Caco-2 (cell line): ENCODE data around the gene MAP3K8. TPM values are rescaled to one million over a fixed set of nuclear protein-coding genes. Genes with fewer than 3 reads are reported as not detected.

Experiments
- BruUV-seq: library from RNA; stranded (reverse); fragments of 400-500 nt; replicated peaks from 2 replicates; lab custom pipeline; 2021; lab: Mats Ljungman, UMichigan
- CTCF ChIA-PET: fragments of 300-600 bp; sonication (Branson Sonifier 250); formaldehyde crosslinking; loops from one replicate; lab custom pipeline; 2022; ENCODE audit warnings: antibody characterized with exemption; lab: Charles Lee
- POLR2A ChIA-PET: fragments of 300-600 bp; sonication (Branson Sonifier 250); formaldehyde crosslinking; loops from one replicate; lab custom pipeline; 2022; ENCODE audit warnings: antibody characterized with exemption; lab: Charles Lee
- DNase-seq, 2 experiments: peaks; one replicate each; pipeline versions ENCODE4 v3.0.0 to v3.0.0-alpha.2; 2020 to 2022
- H3K27me3 ChIP-seq: replicated peaks from 2 replicates; pipeline ENCODE4 v1.6.0; 2011; ENCODE audit warnings: low read length; ENCODE audit not compliant: control insufficient read depth, insufficient read depth
- H3K36me3 ChIP-seq: 2 replicates; pipeline ENCODE4 v1.5.1; 2011; ENCODE audit warnings: low read length; ENCODE audit not compliant: control insufficient read depth, insufficient read depth
- H3K4me1 ChIP-seq: fragments of 250-450 bp; sonication (Bioruptor Pico); 2 replicates; pipeline ENCODE4 v1.5.1; 2020; ENCODE audit warnings: mild to moderate bottlenecking
- H3K4me3 ChIP-seq: 2 replicates; pipeline ENCODE4 v1.5.1; 2011; ENCODE audit warnings: low read depth, mild to moderate bottlenecking, control low read depth, low read length
- H3K9me3 ChIP-seq: fragments of 250-450 bp; sonication (Bioruptor Pico); 2 replicates; pipeline ENCODE4 v1.5.1; 2020; ENCODE audit warnings: mild to moderate bottlenecking, moderate library complexity
- H3K27ac Mint-ChIP-seq: one replicate; pipeline ENCODE4 v1.8.0; 2022; ENCODE audit warnings: mixed read lengths; ENCODE audit not compliant: unreplicated experiment
- H3K27me3 Mint-ChIP-seq: one replicate; pipeline ENCODE4 v1.8.0; 2022; ENCODE audit warnings: mixed read lengths; ENCODE audit not compliant: insufficient read depth, unreplicated experiment
- H3K36me3 Mint-ChIP-seq: one replicate; pipeline ENCODE4 v1.8.0; 2022; ENCODE audit warnings: mild to moderate bottlenecking, mixed read lengths; ENCODE audit not compliant: insufficient read depth, unreplicated experiment
- H3K4me1 Mint-ChIP-seq: one replicate; pipeline ENCODE4 v1.8.0; 2022; ENCODE audit warnings: low read depth, mixed read lengths; ENCODE audit not compliant: unreplicated experiment
- H3K4me3 Mint-ChIP-seq: one replicate; pipeline ENCODE4 v1.8.0; 2022; ENCODE audit warnings: mild to moderate bottlenecking, moderate library complexity, mixed read lengths; ENCODE audit not compliant: unreplicated experiment
- H3K9me3 Mint-ChIP-seq: one replicate; pipeline ENCODE4 v1.8.0; 2022; ENCODE audit warnings: mixed read lengths; ENCODE audit not compliant: unreplicated experiment
- CTCF ChIP-seq, 2 experiments: fragments of 200-600 bp in 1 of 2; IDR thresholded peaks; 1 replicate in 1 of 2; 2 replicates in 1 of 2; pipeline versions ENCODE4 v1.5.1 to v1.8.0; 2011 to 2022; ENCODE audit warnings: antibody characterized with exemption in 1 of 2, control low read depth in 1 of 2, inconsistent platforms in 1 of 2, low read depth in 1 of 2, low read length in 1 of 2, mild to moderate bottlenecking in 1 of 2, moderate library complexity in 1 of 2; ENCODE audit not compliant: insufficient read depth in 1 of 2, severe bottlenecking in 1 of 2, unreplicated experiment in 1 of 2
- intact Hi-C: fragments of 100-400 bp; cut with micrococcal nuclease; formaldehyde crosslinking; loops from one replicate; pipeline ENCODE4 v1.10.0; 2022; ENCODE audit not compliant: unreplicated experiment
- total RNA-seq: library from RNA; stranded (reverse); gene quantifications from 2 replicates; pipeline ENCODE4 v1.2.3, GENCODE V29; 2022

Gene MAP3K8
- total RNA-seq, 1 experiment from 2014 or later = 17.9 TPM

DNA sequence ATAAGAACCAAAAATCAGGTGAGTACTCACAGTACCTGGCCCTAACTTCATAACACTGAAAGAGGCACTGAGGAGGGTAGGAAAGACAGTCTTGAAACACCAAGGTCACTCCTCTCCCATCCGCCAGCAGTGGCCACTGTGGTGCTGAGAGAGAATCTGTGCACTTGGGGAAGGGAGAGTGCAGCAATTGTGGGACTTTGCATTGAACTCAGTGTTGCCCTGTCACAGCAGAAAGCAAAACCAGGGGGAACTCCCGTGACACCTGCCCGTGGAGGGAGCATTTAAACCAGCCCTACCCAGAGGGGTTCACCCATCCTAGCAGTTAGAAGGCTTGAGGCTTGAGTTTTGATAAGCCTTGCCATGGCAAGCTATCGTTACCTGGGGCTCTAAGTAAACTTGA, 35.2 kb upstream of the MAP3K8 start:
- ChIA-PET CTCF (interaction anchor here (1.6 kb wide), 1 partner anchor 192 kb away, joined by 5 read pairs; no protein-coding TSS in a partner anchor), POLR2A (no interaction called here)
- Histone ChIP-seq H3K36me3 (no peaks in the 10 kb centered on the region), H3K4me1 (no peaks in the 10 kb centered on the region), H3K4me3 (no peak overlapping the region), H3K27me3 (no peaks in the 10 kb centered on the region; the same call in 1 of the 2 replicates), H3K9me3 (no peaks in the 10 kb centered on the region)
- Mint-ChIP-seq H3K27ac (no peak overlapping the region), H3K27me3 (peaks cover 3% of the 10 kb centered on the region), H3K4me3 (no peak overlapping the region), H3K9me3 (no peaks in the 10 kb centered on the region), H3K4me1 (no peaks in the 10 kb centered on the region), H3K36me3 (no peaks in the 10 kb centered on the region)
- BruUV-seq = no TSS peak
- no peak for TF ChIP-seq CTCF (IDR thresholded peaks at IDR 0.05; ENCODE audit: insufficient read depth in 1 of 2, low read depth in 1 of 2, low read length in 1 of 2, severe bottlenecking in 1 of 2, unreplicated experiment in 1 of 2)
- intact Hi-C loops = no loop called here
- no peak for DNase-seq

GRCh38 chr10:30403494-30403893, 30.5 kb upstream of the MAP3K8 start:
- Mint-ChIP-seq H3K4me3 (no peak overlapping the region), H3K4me1 (no peaks in the 10 kb centered on the region), H3K27ac (no peak overlapping the region), H3K9me3 (peaks cover 19% of the 10 kb centered on the region), H3K36me3 (no peaks in the 10 kb centered on the region), H3K27me3 (no peaks in the 10 kb centered on the region)
- CTCF ChIA-PET = interaction anchor here (0.6 kb wide), 1 partner anchor 133 kb away, joined by 3 read pairs; no protein-coding TSS in a partner anchor
- intact Hi-C loops = no loop called here
- POLR2A ChIA-PET = no interaction called here
- Histone ChIP-seq H3K4me1 (no peaks in the 10 kb centered on the region), H3K27me3 (no peaks in the 10 kb centered on the region), H3K36me3 (no peaks in the 10 kb centered on the region), H3K4me3 (no peak overlapping the region), H3K9me3 (peaks cover 8% of the 10 kb centered on the region; the same call in 1 of the 2 replicates)
- DNase-seq = no peak
- TF ChIP-seq CTCF (IDR thresholded peaks at IDR 0.05; ENCODE audit: insufficient read depth in 1 of 2, low read depth in 1 of 2, low read length in 1 of 2, severe bottlenecking in 1 of 2, unreplicated experiment in 1 of 2) = no peak
- BruUV-seq = no TSS peak

DNA sequence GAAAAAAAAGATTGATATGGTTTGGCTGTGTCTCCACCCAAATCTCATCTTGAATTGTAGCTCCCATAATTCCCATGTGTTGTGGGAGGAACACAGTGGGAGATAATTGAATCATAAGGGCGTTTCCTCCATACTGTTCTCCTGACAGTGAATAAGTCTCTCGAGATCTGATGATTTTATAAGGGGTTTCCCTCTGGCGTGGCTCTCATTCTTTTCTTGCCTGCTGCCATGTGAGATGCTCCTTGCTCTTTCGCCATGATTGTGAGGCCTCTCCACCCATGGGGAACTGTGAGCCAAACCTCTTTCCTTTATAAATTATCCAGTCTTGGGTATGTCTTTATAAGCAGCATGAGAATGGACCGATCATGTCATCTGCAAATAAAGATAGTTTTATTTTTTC, 29.4 kb upstream of the MAP3K8 start:
- Mint-ChIP-seq H3K27me3 (no peaks in the 10 kb centered on the region), H3K27ac (no peak overlapping the region), H3K4me1 (no peaks in the 10 kb centered on the region), H3K9me3 (peaks cover 19% of the 10 kb centered on the region), H3K4me3 (no peak overlapping the region), H3K36me3 (no peaks in the 10 kb centered on the region)
- Histone ChIP-seq H3K27me3 (no peaks in the 10 kb centered on the region), H3K4me3 (no peak overlapping the region), H3K9me3 (peaks cover 8% of the 10 kb centered on the region; the same call in 1 of the 2 replicates), H3K36me3 (no peaks in the 10 kb centered on the region), H3K4me1 (no peaks in the 10 kb centered on the region)
- intact Hi-C loops = no loop called here
- no peak for DNase-seq
- ChIA-PET CTCF (no interaction called here), POLR2A (interaction anchor here (0.6 kb wide), 1 partner anchor 19 kb away, joined by 3 read pairs; no protein-coding TSS in a partner anchor)
- no peak for TF ChIP-seq CTCF (IDR thresholded peaks at IDR 0.05; ENCODE audit: insufficient read depth in 1 of 2, low read depth in 1 of 2, low read length in 1 of 2, severe bottlenecking in 1 of 2, unreplicated experiment in 1 of 2)
- BruUV-seq = no TSS peak
